ENCODE results near the gene CLEC5A.

Gene CLEC5A

DNA sequence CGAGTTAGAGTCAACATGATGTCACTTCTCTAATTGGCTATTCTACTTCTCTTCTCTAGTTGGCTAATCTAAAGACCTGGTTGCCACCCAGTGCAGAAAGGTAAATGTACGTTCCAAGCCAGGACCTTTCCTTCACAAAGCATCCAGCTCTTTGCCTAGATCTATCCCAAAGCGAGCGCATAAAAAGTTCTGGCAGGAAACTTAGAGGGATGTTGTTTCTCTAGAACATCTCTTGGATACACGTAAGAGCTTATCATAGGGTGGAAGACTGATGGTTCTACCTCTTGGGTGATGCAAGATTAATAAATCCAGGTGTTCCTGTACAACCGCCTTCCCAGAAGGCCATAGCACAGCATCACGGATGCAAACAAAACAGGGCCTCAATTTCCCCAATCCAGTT is 26.9 kb upstream of the CLEC5A start, which contains the start of gene TAS2R38:
Gene TAS2R38, minus strand, starts transcription at position 101 of the 400 bp plus-strand sequence. Its CDS starts 84 bp downstream, at position 17.
- no peak within 1 kb of the TSS for H3K9ac ChIP-seq (ENCODE audit: low read length)
- H3K79me2 ChIP-seq (ENCODE audit: low read length) = no peaks in the 10 kb centered on the region
- no peak for TF ChIP-seq EZH2phosphoT487 (IDR thresholded peaks at IDR 0.05; ENCODE audit: low read depth)
- TF ChIP-seq, protein P1, sequence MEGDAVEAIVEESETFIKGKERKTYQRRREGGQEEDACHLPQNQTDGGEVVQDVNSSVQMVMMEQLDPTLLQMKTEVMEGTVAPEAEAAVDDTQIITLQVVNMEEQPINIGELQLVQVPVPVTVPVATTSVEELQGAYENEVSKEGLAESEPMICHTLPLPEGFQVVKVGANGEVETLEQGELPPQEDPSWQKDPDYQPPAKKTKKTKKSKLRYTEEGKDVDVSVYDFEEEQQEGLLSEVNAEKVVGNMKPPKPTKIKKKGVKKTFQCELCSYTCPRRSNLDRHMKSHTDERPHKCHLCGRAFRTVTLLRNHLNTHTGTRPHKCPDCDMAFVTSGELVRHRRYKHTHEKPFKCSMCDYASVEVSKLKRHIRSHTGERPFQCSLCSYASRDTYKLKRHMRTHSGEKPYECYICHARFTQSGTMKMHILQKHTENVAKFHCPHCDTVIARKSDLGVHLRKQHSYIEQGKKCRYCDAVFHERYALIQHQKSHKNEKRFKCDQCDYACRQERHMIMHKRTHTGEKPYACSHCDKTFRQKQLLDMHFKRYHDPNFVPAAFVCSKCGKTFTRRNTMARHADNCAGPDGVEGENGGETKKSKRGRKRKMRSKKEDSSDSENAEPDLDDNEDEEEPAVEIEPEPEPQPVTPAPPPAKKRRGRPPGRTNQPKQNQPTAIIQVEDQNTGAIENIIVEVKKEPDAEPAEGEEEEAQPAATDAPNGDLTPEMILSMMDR (IDR thresholded peaks at IDR 0.05; ENCODE audit: low read depth, low read length) = no peak
- H3K4me1 ChIP-seq (ENCODE audit: low read length) = peaks cover 4% of the 10 kb centered on the region
- no peak within 1 kb of the TSS for H3K27ac ChIP-seq (ENCODE audit: low read length)
- H4K20me1 ChIP-seq (ENCODE audit: insufficient read depth, low read length) = no peaks in the 10 kb centered on the region
- no peaks in the 10 kb centered on the region for H3K27me3 ChIP-seq (ENCODE audit: low read depth, low read length)
- H3K36me3 ChIP-seq (replicated peaks; ENCODE audit: low read depth, low read length) = no peaks in the 10 kb centered on the region
- H3K9me3 ChIP-seq (ENCODE audit: insufficient read depth, low read length) = no peaks in the 10 kb centered on the region
- H3K4me2 ChIP-seq (ENCODE audit: low read length) = no peak within 1 kb of the TSS
- no peak within 1 kb of the TSS for H3K4me3 ChIP-seq (ENCODE audit: low read length)
- no peak within 1 kb of the TSS for H2AFZ ChIP-seq (ENCODE audit: low read depth, low read length)

GRCh38 chr7:141960687-141961422 is 14.1 kb upstream of the CLEC5A start:
- Histone ChIP-seq H3K36me3 (replicated peaks; ENCODE audit: low read depth, low read length) (no peaks in the 10 kb centered on the region), H3K4me2 (ENCODE audit: low read length) (peak overlapping the region; percentile 39), H2AFZ (ENCODE audit: low read depth, low read length) (no peak overlapping the region), H3K4me1 (ENCODE audit: low read length) (peaks cover 15% of the 10 kb centered on the region), H3K27ac (ENCODE audit: low read length) (peak overlapping the region; percentile 46; the same call in 1 of the 2 replicates), H3K79me2 (ENCODE audit: low read length) (no peaks in the 10 kb centered on the region), H4K20me1 (ENCODE audit: insufficient read depth, low read length) (no peaks in the 10 kb centered on the region), H3K9ac (ENCODE audit: low read length) (no peak overlapping the region), H3K4me3 (ENCODE audit: low read length) (no peak overlapping the region; the same call in 1 of the 2 replicates), H3K27me3 (ENCODE audit: low read depth, low read length) (no peaks in the 10 kb centered on the region), H3K9me3 (ENCODE audit: insufficient read depth, low read length) (no peaks in the 10 kb centered on the region)
- TF ChIP-seq, protein P1 (IDR thresholded peaks at IDR 0.05; ENCODE audit: low read depth, low read length) = no peak
- TF ChIP-seq EZH2phosphoT487 (IDR thresholded peaks at IDR 0.05; ENCODE audit: low read depth) = no peak

- Histone ChIP-seq H3K4me1 (ENCODE audit: low read length) (peaks cover 12% of the 10 kb centered on the region), H4K20me1 (ENCODE audit: insufficient read depth, low read length) (no peaks in the 10 kb centered on the region), H3K27me3 (ENCODE audit: low read depth, low read length) (no peaks in the 10 kb centered on the region), H3K4me2 (ENCODE audit: low read length) (no peak overlapping the region), H2AFZ (ENCODE audit: low read depth, low read length) (no peak overlapping the region), H3K9ac (ENCODE audit: low read length) (no peak overlapping the region), H3K27ac (ENCODE audit: low read length) (no peak overlapping the region), H3K9me3 (ENCODE audit: insufficient read depth, low read length) (no peaks in the 10 kb centered on the region), H3K36me3 (replicated peaks; ENCODE audit: low read depth, low read length) (no peaks in the 10 kb centered on the region), H3K79me2 (ENCODE audit: low read length) (no peaks in the 10 kb centered on the region), H3K4me3 (ENCODE audit: low read length) (no peak overlapping the region)
- TF ChIP-seq EZH2phosphoT487 (IDR thresholded peaks at IDR 0.05; ENCODE audit: low read depth) = no peak
- TF ChIP-seq, protein P1 (IDR thresholded peaks at IDR 0.05; ENCODE audit: low read depth, low read length) = no peak
Observed at GRCh38 chr7:141956084-141956483, 9.3 kb upstream of the CLEC5A start.

GRCh38 chr7:141954334-141954733 is 7.6 kb upstream of the CLEC5A start:
- H3K4me1 ChIP-seq (ENCODE audit: low read length) = no peaks in the 10 kb centered on the region
- no peak overlapping the region for H3K9ac ChIP-seq (ENCODE audit: low read length)
- H3K27ac ChIP-seq (ENCODE audit: low read length) = no peak overlapping the region
- no peaks in the 10 kb centered on the region for H3K9me3 ChIP-seq (ENCODE audit: insufficient read depth, low read length)
- H3K79me2 ChIP-seq (ENCODE audit: low read length) = no peaks in the 10 kb centered on the region
- H4K20me1 ChIP-seq (ENCODE audit: insufficient read depth, low read length) = no peaks in the 10 kb centered on the region
- no peaks in the 10 kb centered on the region for H3K27me3 ChIP-seq (ENCODE audit: low read depth, low read length)
- TF ChIP-seq EZH2phosphoT487 (IDR thresholded peaks at IDR 0.05; ENCODE audit: low read depth) = no peak
- TF ChIP-seq, protein P1 (IDR thresholded peaks at IDR 0.05; ENCODE audit: low read depth, low read length) = no peak
- H3K4me3 ChIP-seq (ENCODE audit: low read length) = no peak overlapping the region
- no peak overlapping the region for H2AFZ ChIP-seq (ENCODE audit: low read depth, low read length)
- H3K36me3 ChIP-seq (replicated peaks; ENCODE audit: low read depth, low read length) = no peaks in the 10 kb centered on the region
- H3K4me2 ChIP-seq (ENCODE audit: low read length) = no peak overlapping the region
